Activated CD8-positive, alpha-beta memory T cell treated with anti-CD3 and anti-CD28 coated beads, Interleukin-2, amount 10 ng/mL, durations not matched to agents 7 days and 5 days (primary cell): ENCODE results near the gene UCHL1. TPM values are rescaled to one million over a fixed set of nuclear protein-coding genes. Genes with fewer than 3 reads are reported as not detected.

Experiments used
- ATAC-seq: fragments of 150-1000 bp; cut with Tn5 transposase; one replicate; pipeline ENCODE4 v1.10.0; 2021; ENCODE audit warnings: moderate library complexity
- CTCF ChIA-PET: fragments of 350-600 bp; sonication (Branson Sonifier 250); formaldehyde crosslinking; loops from one replicate; lab custom pipeline; 2021; ENCODE audit warnings: antibody characterized with exemption; lab: Charles Lee
- DNase-seq: peaks from one replicate; pipeline ENCODE4 v3.0.0-alpha.2; 2020
- H3K27ac Mint-ChIP-seq: one replicate; pipeline ENCODE4 v1.8.0; 2021; ENCODE audit warnings: mild to moderate bottlenecking, mixed read lengths
- H3K27me3 Mint-ChIP-seq: one replicate; pipeline ENCODE4 v1.8.0; 2021; ENCODE audit warnings: mixed read lengths
- H3K36me3 Mint-ChIP-seq: one replicate; pipeline ENCODE4 v1.8.0; 2021; ENCODE audit warnings: mild to moderate bottlenecking, mixed read lengths
- H3K4me1 Mint-ChIP-seq: one replicate; pipeline ENCODE4 v1.8.0; 2021; ENCODE audit warnings: mixed read lengths
- H3K4me3 Mint-ChIP-seq: one replicate; pipeline ENCODE4 v1.8.0; 2021; ENCODE audit warnings: mild to moderate bottlenecking, moderate library complexity, mixed read lengths
- H3K9me3 Mint-ChIP-seq: one replicate; pipeline ENCODE4 v1.8.0; 2022; ENCODE audit warnings: low read depth, mixed read lengths
- total RNA-seq, 2 experiments: library from RNA; stranded (reverse); gene quantifications; one replicate each; pipeline ENCODE4 v1.2.3, GENCODE V29; 2021

UCHL1 gene
- total RNA-seq, result 1 to 10 TPM in 1 of 2 experiments, under 1 TPM in 1; 0.85 to 4.7 TPM

GRCh38 chr4:41256740-41257256, at the start of gene UCHL1:
Gene UCHL1, plus strand, starts transcription at chr4:41256928. Its CDS starts 49 bp downstream, at chr4:41256977.
- peaks cover 1% of the 10 kb centered on the region for H3K36me3 Mint-ChIP-seq
- DNase-seq (no peak), ATAC-seq (peak; percentile 23)
- H3K9me3 Mint-ChIP-seq, result no peaks in the 10 kb centered on the region
- peaks cover 44% of the 10 kb centered on the region for H3K27me3 Mint-ChIP-seq
- H3K27ac Mint-ChIP-seq, result no peak within 1 kb of the TSS
- CTCF ChIA-PET, result no interaction called here
- H3K4me3 Mint-ChIP-seq, result no peak within 1 kb of the TSS
- peaks cover 7% of the 10 kb centered on the region for H3K4me1 Mint-ChIP-seq

- peaks cover 1% of the 10 kb centered on the region for H3K36me3 Mint-ChIP-seq
- ATAC-seq (peak; percentile 6), DNase-seq (no peak)
- no peak overlapping the region for H3K4me3 Mint-ChIP-seq
- CTCF ChIA-PET, result interaction anchor here (1.3 kb wide), 1 partner anchor 17 kb away, joined by 3 read pairs; no protein-coding TSS in a partner anchor
- H3K27ac Mint-ChIP-seq, result no peak overlapping the region
- H3K27me3 Mint-ChIP-seq, result peaks cover 26% of the 10 kb centered on the region
- no peaks in the 10 kb centered on the region for H3K9me3 Mint-ChIP-seq
- peaks cover 11% of the 10 kb centered on the region for H3K4me1 Mint-ChIP-seq
Measured at GRCh38 chr4:41207291-41207831, 49.4 kb upstream of the UCHL1 start.

- no peaks in the 10 kb centered on the region for H3K9me3 Mint-ChIP-seq
- H3K36me3 Mint-ChIP-seq, result peaks cover 1% of the 10 kb centered on the region
- CTCF ChIA-PET, result no interaction called here
- no peak overlapping the region for H3K4me3 Mint-ChIP-seq
- H3K27me3 Mint-ChIP-seq, result peaks cover 33% of the 10 kb centered on the region
- no peak overlapping the region for H3K27ac Mint-ChIP-seq
- H3K4me1 Mint-ChIP-seq, result peaks cover 23% of the 10 kb centered on the region
- ATAC-seq (no peak), DNase-seq (no peak)
Measured at GRCh38 chr4:41209187-41209586, 47.5 kb upstream of the UCHL1 start.

GRCh38 chr4:41209901-41210300, 46.8 kb upstream of the UCHL1 start:
- no peak overlapping the region for H3K27ac Mint-ChIP-seq
- H3K4me3 Mint-ChIP-seq, result no peak overlapping the region
- no peak for DNase-seq
- ATAC-seq, result no peak
- H3K9me3 Mint-ChIP-seq, result no peaks in the 10 kb centered on the region
- H3K36me3 Mint-ChIP-seq, result peaks cover 1% of the 10 kb centered on the region
- CTCF ChIA-PET, result no interaction called here
- H3K4me1 Mint-ChIP-seq, result peaks cover 25% of the 10 kb centered on the region
- peaks cover 38% of the 10 kb centered on the region for H3K27me3 Mint-ChIP-seq

- DNase-seq, result no peak
- CTCF ChIA-PET, result no interaction called here
- Mint-ChIP-seq H3K4me1 (peaks cover 31% of the 10 kb centered on the region), H3K27me3 (peaks cover 58% of the 10 kb centered on the region), H3K36me3 (peaks cover under 1% of the 10 kb centered on the region), H3K27ac (no peak overlapping the region), H3K9me3 (no peaks in the 10 kb centered on the region), H3K4me3 (no peak overlapping the region)
- ATAC-seq, result no peak
Measured at GRCh38 chr4:41211951-41212615, 44.6 kb upstream of the UCHL1 start.

GRCh38 chr4:41212616-41213203, 44.0 kb upstream of the UCHL1 start:
- H3K4me3 Mint-ChIP-seq, result peak overlapping the region; percentile 15
- peaks cover 25% of the 10 kb centered on the region for H3K4me1 Mint-ChIP-seq
- no peaks in the 10 kb centered on the region for H3K9me3 Mint-ChIP-seq
- ATAC-seq (no peak), DNase-seq (no peak)
- CTCF ChIA-PET, result interaction anchor here (1.9 kb wide), 1 partner anchor 304 kb away, joined by 4 read pairs; no protein-coding TSS in a partner anchor
- no peaks in the 10 kb centered on the region for H3K36me3 Mint-ChIP-seq
- no peak overlapping the region for H3K27ac Mint-ChIP-seq
- H3K27me3 Mint-ChIP-seq, result peaks cover 64% of the 10 kb centered on the region

- DNase-seq, result no peak
- peak overlapping the region; percentile 71 for H3K4me3 Mint-ChIP-seq
- H3K27ac Mint-ChIP-seq, result no peak overlapping the region
- H3K4me1 Mint-ChIP-seq, result peaks cover 24% of the 10 kb centered on the region
- CTCF ChIA-PET, result interaction anchor here (0.6 to 1.9 kb wide), 11 partner anchors 8 to 305 kb away, joined by 3 to 5 read pairs (median 3); no protein-coding TSS in a partner anchor
- no peaks in the 10 kb centered on the region for H3K36me3 Mint-ChIP-seq
- no peaks in the 10 kb centered on the region for H3K9me3 Mint-ChIP-seq
- H3K27me3 Mint-ChIP-seq, result peaks cover 67% of the 10 kb centered on the region
- ATAC-seq, result no peak
Measured at GRCh38 chr4:41213625-41214135, 43.0 kb upstream of the UCHL1 start.

- DNase-seq (peak; percentile 55), ATAC-seq (peak; percentile 75)
- CTCF ChIA-PET, result interaction anchor here (0.6 to 1.9 kb wide), 10 partner anchors 9 to 306 kb away, joined by 3 to 5 read pairs (median 4); no protein-coding TSS in a partner anchor
- Mint-ChIP-seq H3K36me3 (no peaks in the 10 kb centered on the region), H3K27me3 (peaks cover 64% of the 10 kb centered on the region), H3K4me1 (peaks cover 24% of the 10 kb centered on the region), H3K27ac (no peak within 1 kb of the TSS), H3K4me3 (peak within 1 kb of the TSS; percentile 71), H3K9me3 (no peaks in the 10 kb centered on the region)
Measured at GRCh38 chr4:41214136-41214824, 42.4 kb upstream of the UCHL1 start, which contains the start of gene APBB2. Gene APBB2, minus strand, starts transcription at chr4:41214542. Its CDS starts 181,288 bp downstream, at chr4:41033254.

- CTCF ChIA-PET, result interaction anchor here (0.9 to 2.4 kb wide), 5 partner anchors 8 to 306 kb away, joined by 3 to 8 read pairs (median 4); no protein-coding TSS in a partner anchor
- DNase-seq (no peak), ATAC-seq (no peak)
- Mint-ChIP-seq H3K4me3 (no peak overlapping the region), H3K27me3 (peaks cover 65% of the 10 kb centered on the region), H3K9me3 (no peaks in the 10 kb centered on the region), H3K27ac (no peak overlapping the region), H3K4me1 (peaks cover 24% of the 10 kb centered on the region), H3K36me3 (no peaks in the 10 kb centered on the region)
Measured at GRCh38 chr4:41214825-41215146, 41.9 kb upstream of the UCHL1 start.

- DNase-seq (no peak), ATAC-seq (no peak)
- H3K9me3 Mint-ChIP-seq, result no peaks in the 10 kb centered on the region
- H3K36me3 Mint-ChIP-seq, result no peaks in the 10 kb centered on the region
- CTCF ChIA-PET, result interaction anchor here (1.7 to 2.4 kb wide), 2 partner anchors 239 to 286 kb away, joined by 4 to 8 read pairs; no protein-coding TSS in a partner anchor
- no peak overlapping the region for H3K27ac Mint-ChIP-seq
- H3K4me1 Mint-ChIP-seq, result peaks cover 24% of the 10 kb centered on the region
- H3K27me3 Mint-ChIP-seq, result peaks cover 66% of the 10 kb centered on the region
- no peak overlapping the region for H3K4me3 Mint-ChIP-seq
Measured at GRCh38 chr4:41215155-41215554, 41.6 kb upstream of the UCHL1 start.

- Mint-ChIP-seq H3K27ac (no peak overlapping the region), H3K36me3 (no peaks in the 10 kb centered on the region), H3K4me1 (peaks cover 24% of the 10 kb centered on the region), H3K4me3 (peak overlapping the region; percentile 63), H3K9me3 (no peaks in the 10 kb centered on the region), H3K27me3 (peaks cover 65% of the 10 kb centered on the region)
- CTCF ChIA-PET, result interaction anchor here (1.0 to 2.4 kb wide), 3 partner anchors 17 to 245 kb away, joined by 3 to 8 read pairs (median 3); no protein-coding TSS in a partner anchor
- ATAC-seq, result no peak
- DNase-seq, result no peak
Measured at GRCh38 chr4:41215969-41216293, 40.8 kb upstream of the UCHL1 start.

GRCh38 chr4:41216294-41217019, 40.3 kb upstream of the UCHL1 start:
- ATAC-seq, result peak; percentile 77

More at GRCh38 chr4:41216294-41217019, 40.3 kb upstream of the UCHL1 start:
- CTCF ChIA-PET, result interaction anchor here (1.0 to 2.4 kb wide), 3 partner anchors 17 to 245 kb away, joined by 3 to 8 read pairs (median 3); no protein-coding TSS in a partner anchor
- H3K4me3 Mint-ChIP-seq, result peak overlapping the region; percentile 65
- peak overlapping the region; percentile 42 for H3K27ac Mint-ChIP-seq
- H3K4me1 Mint-ChIP-seq, result peaks cover 24% of the 10 kb centered on the region
- DNase-seq, result peak; percentile 72
- no peaks in the 10 kb centered on the region for H3K36me3 Mint-ChIP-seq
- H3K27me3 Mint-ChIP-seq, result peaks cover 68% of the 10 kb centered on the region
- H3K9me3 Mint-ChIP-seq, result no peaks in the 10 kb centered on the region
